ENCODE measurements around the gene WBP4.
"Not testable (repeated sequence)": the region's sequence is repeated elsewhere in the genome, so short reads cannot be mapped to it uniquely, and the experiment has no call there.

The WBP4 gene

GRCh38 chr13:41085961-41086585 lies 24.8 kb downstream of the WBP4 start:
- TF ChIP-seq CTCF (IDR thresholded peaks at IDR 0.05; ENCODE audit: insufficient read depth, missing control alignments), result no peak
- no peak for FAIRE-seq
- DNase-seq (ENCODE audit: insufficient read length, low spot score), result no peak

GRCh38 chr13:41095681-41096080 lies 34.4 kb downstream of the WBP4 start:
- DNase-seq (ENCODE audit: insufficient read length, low spot score); FAIRE-seq: not testable (repeated sequence)

- DNase-seq (ENCODE audit: insufficient read length, low spot score), result no peak
- no peak for TF ChIP-seq CTCF (IDR thresholded peaks at IDR 0.05; ENCODE audit: insufficient read depth, missing control alignments)
- no peak for FAIRE-seq
These were observed 37.5 kb downstream of the WBP4 start for GRCh38 chr13:41098761-41099160.

- DNase-seq (ENCODE audit: insufficient read length, low spot score), result no peak
- TF ChIP-seq CTCF (IDR thresholded peaks at IDR 0.05; ENCODE audit: insufficient read depth, missing control alignments), result no peak
- no peak for FAIRE-seq
These were observed 38.7 kb downstream of the WBP4 start for GRCh38 chr13:41099986-41100385.

- FAIRE-seq, result no peak
These were observed 45.8 kb downstream of the WBP4 start for GRCh38 chr13:41107104-41107571.

GRCh38 chr13:41107584-41108014 lies 46.3 kb downstream of the WBP4 start:
- no peak for TF ChIP-seq CTCF (IDR thresholded peaks at IDR 0.05; ENCODE audit: insufficient read depth, missing control alignments)
- no peak for DNase-seq (ENCODE audit: insufficient read length, low spot score)
- FAIRE-seq, result no peak

More at GRCh38 chr13:41107104-41107571, 45.8 kb downstream of the WBP4 start:
- no peak for DNase-seq (ENCODE audit: insufficient read length, low spot score)
- TF ChIP-seq CTCF (IDR thresholded peaks at IDR 0.05; ENCODE audit: insufficient read depth, missing control alignments), result no peak

- DNase-seq (ENCODE audit: insufficient read length, low spot score) (no peak), FAIRE-seq (no peak)
- no peak for TF ChIP-seq CTCF (IDR thresholded peaks at IDR 0.05; ENCODE audit: insufficient read depth, missing control alignments)
These were observed 50.1 kb downstream of the WBP4 start for GRCh38 chr13:41111454-41111853.

Measured in D721Med (cell line).